MM.1S (cell line): Measurements from ENCODE around the gene ISLR.

Experiments
- DNase-seq: peaks from one replicate; pipeline ENCODE4 v3.0.0-alpha.2; 2015
- H2AFZ ChIP-seq: fragments of 300-600 bp; sonication (generic); 2 replicates; pipeline ENCODE4 v1.6.0; 2016; ENCODE audit warnings: antibody characterized with exemption, low read length
- H3F3A ChIP-seq: fragments of 300-600 bp; sonication (generic); 2 replicates; pipeline ENCODE4 v1.6.1; 2016; ENCODE audit warnings: mild to moderate bottlenecking, antibody characterized with exemption, low read length, moderate library complexity, mixed read lengths; ENCODE audit not compliant: insufficient read depth
- H3K27ac ChIP-seq: fragments of 300-600 bp; sonication (generic); 2 replicates; pipeline ENCODE4 v1.5.1; 2016; ENCODE audit warnings: mild to moderate bottlenecking, low read length
- H3K27me3 ChIP-seq: fragments of 300-600 bp; sonication (generic); replicated peaks from 2 replicates; pipeline ENCODE4 v1.6.0; 2016; ENCODE audit warnings: low read length; ENCODE audit not compliant: insufficient read depth
- H3K36me3 ChIP-seq: fragments of 300-600 bp; sonication (generic); replicated peaks from 2 replicates; pipeline ENCODE4 v1.6.1; 2016; ENCODE audit warnings: mild to moderate bottlenecking, low read length, mixed read lengths; ENCODE audit not compliant: insufficient read depth
- H3K4me1 ChIP-seq: fragments of 300-600 bp; sonication (generic); 2 replicates; pipeline ENCODE4 v1.6.1; 2016; ENCODE audit warnings: low read length, mixed read lengths
- H3K4me2 ChIP-seq: fragments of 300-600 bp; sonication (generic); 2 replicates; pipeline ENCODE4 v1.6.0; 2016; ENCODE audit warnings: low read depth, low read length
- H3K4me3 ChIP-seq: fragments of 300-600 bp; sonication (generic); 2 replicates; pipeline ENCODE4 v1.5.1; 2016; ENCODE audit warnings: low read length, mixed read lengths
- H3K79me2 ChIP-seq: fragments of 300-600 bp; sonication (generic); 2 replicates; pipeline ENCODE4 v1.6.1; 2016; ENCODE audit warnings: mixed run types, low read length, mixed read lengths
- H3K9ac ChIP-seq: fragments of 300-600 bp; sonication (generic); 2 replicates; pipeline ENCODE4 v1.6.1; 2016; ENCODE audit warnings: low read length, mixed read lengths
- H3K9me2 ChIP-seq: fragments of 300-600 bp; sonication (generic); replicated peaks from 2 replicates; pipeline ENCODE4 v1.6.1; 2016; ENCODE audit warnings: mild to moderate bottlenecking, low read length, mixed read lengths; ENCODE audit not compliant: insufficient read depth
- H3K9me3 ChIP-seq: fragments of 300-600 bp; sonication (generic); replicated peaks from 2 replicates; pipeline ENCODE4 v1.6.1; 2016; ENCODE audit warnings: mild to moderate bottlenecking, low read length, mixed read lengths; ENCODE audit not compliant: insufficient read depth
- H4K20me1 ChIP-seq: fragments of 300-600 bp; sonication (generic); 2 replicates; pipeline ENCODE4 v1.6.1; 2016; ENCODE audit warnings: mild to moderate bottlenecking, low read length, moderate library complexity, mixed read lengths; ENCODE audit not compliant: insufficient read depth
- CTCF ChIP-seq: fragments of 300-600 bp; sonication (generic); IDR thresholded peaks from 2 replicates; pipeline ENCODE4 v1.5.1; 2016; ENCODE audit warnings: antibody characterized with exemption, low read length, mixed read lengths
- EZH2 ChIP-seq: fragments of 300-600 bp; sonication (generic); optimal IDR thresholded peaks from 2 replicates; pipeline ENCODE3; 2017; ENCODE audit warnings: low read depth, mild to moderate bottlenecking, antibody characterized with exemption, low read length, mixed read lengths
- EZH2phosphoT487 ChIP-seq: fragments of 300-600 bp; sonication (generic); IDR thresholded peaks from 2 replicates; pipeline ENCODE4 v1.6.1; 2018; ENCODE audit warnings: antibody characterized with exemption, low read length

ISLR gene

GRCh38 chr15:74134387-74135027 lies 39.0 kb upstream of the ISLR start:
- H3F3A ChIP-seq: no peaks in the 10 kb centered on the region
- H3K9ac ChIP-seq: no peak overlapping the region
- no peak overlapping the region for H3K4me3 ChIP-seq
- no peaks in the 10 kb centered on the region for H3K9me2 ChIP-seq
- H3K27ac ChIP-seq: no peak overlapping the region
- no peaks in the 10 kb centered on the region for H4K20me1 ChIP-seq
- no peaks in the 10 kb centered on the region for H3K79me2 ChIP-seq
- H2AFZ ChIP-seq: no peak overlapping the region
- TF ChIP-seq EZH2 (no peak), CTCF (no peak), EZH2phosphoT487 (no peak)
- no peak overlapping the region for H3K4me2 ChIP-seq
- no peaks in the 10 kb centered on the region for H3K36me3 ChIP-seq
- no peak for DNase-seq
- no peaks in the 10 kb centered on the region for H3K4me1 ChIP-seq
- H3K9me3 ChIP-seq: no peaks in the 10 kb centered on the region
- H3K27me3 ChIP-seq: peaks cover 46% of the 10 kb centered on the region

DNA sequence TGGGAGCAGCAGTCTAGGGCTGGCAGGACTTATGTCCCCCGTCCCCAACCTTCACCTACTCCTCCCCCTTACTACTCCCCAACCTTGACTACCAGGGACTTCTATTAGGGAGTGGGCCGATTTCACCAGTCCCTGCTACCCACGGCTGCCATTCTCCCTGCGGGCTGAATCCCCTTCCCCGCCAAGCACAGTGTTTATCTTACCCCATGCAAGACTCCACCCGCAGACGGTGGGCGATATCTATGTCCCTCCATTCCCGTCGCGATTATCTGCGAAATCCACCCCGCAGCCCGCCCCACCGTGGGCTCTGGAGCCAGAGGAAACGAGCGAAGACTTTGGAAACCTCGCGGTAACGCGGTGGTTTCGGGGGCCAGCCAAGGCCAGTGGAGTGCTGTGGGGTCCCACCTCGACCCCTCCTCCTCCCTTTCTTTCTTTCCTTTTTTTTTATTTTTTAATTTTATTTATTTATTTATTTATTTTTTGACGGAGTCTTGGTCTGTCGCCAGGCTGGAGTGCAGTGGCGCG lies 38.4 kb upstream of the ISLR start:
- DNase-seq: no peak
- no peak overlapping the region for H3K4me2 ChIP-seq
- no peaks in the 10 kb centered on the region for H4K20me1 ChIP-seq
- no peaks in the 10 kb centered on the region for H3K4me1 ChIP-seq
- no peaks in the 10 kb centered on the region for H3K79me2 ChIP-seq
- no peaks in the 10 kb centered on the region for H3K9me2 ChIP-seq
- no peak overlapping the region for H3K4me3 ChIP-seq
- H3K36me3 ChIP-seq: no peaks in the 10 kb centered on the region
- H2AFZ ChIP-seq: no peak overlapping the region
- TF ChIP-seq EZH2phosphoT487 (no peak), CTCF (no peak), EZH2 (no peak)
- H3F3A ChIP-seq: no peaks in the 10 kb centered on the region
- no peak overlapping the region for H3K9ac ChIP-seq
- H3K27ac ChIP-seq: no peak overlapping the region
- no peaks in the 10 kb centered on the region for H3K9me3 ChIP-seq
- H3K27me3 ChIP-seq: peaks cover 42% of the 10 kb centered on the region

GRCh38 chr15:74136540-74136813 lies 37.0 kb upstream of the ISLR start:
- no peaks in the 10 kb centered on the region for H3K9me3 ChIP-seq
- no peak for TF ChIP-seq CTCF
- peaks cover 29% of the 10 kb centered on the region for H3K27me3 ChIP-seq
- H3K9me2 ChIP-seq: no peaks in the 10 kb centered on the region
- H3K79me2 ChIP-seq: no peaks in the 10 kb centered on the region
- no peak overlapping the region for H2AFZ ChIP-seq
- H4K20me1 ChIP-seq: no peaks in the 10 kb centered on the region
- no peak overlapping the region for H3K27ac ChIP-seq
- no peak for DNase-seq
- H3K4me1 ChIP-seq: no peaks in the 10 kb centered on the region
- no peaks in the 10 kb centered on the region for H3K36me3 ChIP-seq
- no peak overlapping the region for H3K4me3 ChIP-seq
- H3F3A ChIP-seq: no peaks in the 10 kb centered on the region
- H3K9ac ChIP-seq: no peak overlapping the region
- no peak overlapping the region for H3K4me2 ChIP-seq
